GM21529 (cell line): Measurements from ENCODE around the gene CDIPT.
A peak's percentile ranks its signal among the peaks of the same experiment; 100 is the strongest.

Experiments used
- ATAC-seq: cut with Tn5 transposase; IDR thresholded peaks from one replicate; pipeline ENCODE4 v1.9.1; 2021; ENCODE audit not compliant: unreplicated experiment

Gene CDIPT

GRCh38 chr16:29811896-29812665 is 50.9 kb downstream of the CDIPT start, which contains the start of gene PRRT2:
Gene PRRT2, plus strand, starts transcription at chr16:29812193. Its CDS starts 862 bp downstream, at chr16:29813055.
- no peak for ATAC-seq

- peak; percentile 36 for ATAC-seq
Observed at GRCh38 chr16:29811170-29811895, 51.7 kb downstream of the CDIPT start.

DNA sequence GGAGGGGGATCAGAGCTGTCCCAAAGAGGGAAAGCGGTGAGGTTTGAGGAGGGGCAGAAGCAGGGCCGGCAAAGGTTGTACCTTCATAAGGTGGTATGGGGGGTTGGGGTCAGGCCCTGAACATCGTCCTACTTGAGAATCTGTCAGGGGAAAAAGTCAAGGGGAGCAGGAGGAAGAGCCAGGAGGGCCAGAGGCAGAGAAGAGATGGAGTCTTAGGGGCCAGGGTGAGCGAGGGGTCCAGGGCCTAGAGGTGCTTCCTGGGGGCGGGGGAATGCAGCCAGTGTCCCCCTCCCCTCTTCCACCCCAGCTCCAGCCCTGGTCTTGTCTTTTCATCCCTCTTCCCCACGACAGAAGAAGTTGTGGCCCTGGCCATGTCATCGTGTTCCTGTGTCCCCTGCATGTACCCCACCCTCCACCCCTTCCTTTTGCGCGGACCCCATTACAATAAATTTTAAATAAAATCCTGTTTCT is 52.3 kb downstream of the CDIPT start:
- ATAC-seq: no peak

GRCh38 chr16:29809850-29810698 is 53.0 kb downstream of the CDIPT start:
- ATAC-seq: no peak

- ATAC-seq: no peak
Observed at GRCh38 chr16:29809031-29809747, 53.8 kb downstream of the CDIPT start.
